HG02798 (cell line): ENCODE data around the gene CLINT1.
"Not testable (repeated sequence)": the region's sequence is repeated elsewhere in the genome, so short reads cannot be mapped to it uniquely, and the experiment has no call there.

Experiments used
- ATAC-seq: cut with Tn5 transposase; IDR thresholded peaks from one replicate; pipeline ENCODE4 v1.9.1; 2021; ENCODE audit warnings: mild to moderate bottlenecking; ENCODE audit not compliant: unreplicated experiment, poor library complexity

Gene CLINT1

DNA sequence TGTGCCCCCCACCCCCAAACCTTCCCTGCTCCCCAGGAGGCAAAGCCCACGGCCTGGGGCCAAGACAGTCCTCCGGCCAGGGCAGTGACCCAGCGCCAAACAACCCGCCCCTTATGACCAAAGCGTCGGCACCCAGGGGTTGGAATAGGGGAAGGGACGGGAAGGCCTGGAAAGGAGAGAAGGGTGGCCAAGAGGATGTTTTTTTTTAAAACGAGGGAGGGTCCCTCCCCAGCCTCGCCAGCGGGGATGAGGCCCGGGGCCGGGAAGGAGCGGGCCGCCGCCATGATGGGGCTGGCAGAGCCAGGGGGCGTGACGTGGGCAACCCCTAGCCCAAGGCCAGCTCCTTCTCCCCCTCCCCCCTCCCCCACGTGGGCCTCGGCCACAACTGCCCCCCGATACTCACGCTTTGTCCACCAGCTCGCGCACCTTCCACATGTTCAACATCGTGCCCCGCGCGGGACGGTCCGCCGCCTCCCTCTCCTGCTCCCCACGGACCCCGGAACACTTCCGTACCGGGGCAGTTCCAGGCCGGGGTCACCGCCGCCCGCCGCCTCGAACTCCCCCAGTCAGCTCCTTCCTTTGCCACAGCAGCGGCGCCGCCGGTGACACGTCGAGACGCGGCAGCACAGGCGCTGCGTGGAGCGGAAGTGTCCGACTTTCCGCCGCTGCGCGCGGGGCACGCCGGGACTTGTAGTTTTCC lies at the start of gene CLINT1:
Gene CLINT1, minus strand, starts transcription at position 619 of the 700 bp plus-strand sequence. Its CDS starts 175 bp downstream, at position 444.
- peak; percentile 64 for ATAC-seq

- no peak for ATAC-seq
These were observed 49.5 kb upstream of the CLINT1 start for GRCh38 chr5:157908459-157908858.

GRCh38 chr5:157907479-157907878 lies 48.5 kb upstream of the CLINT1 start:
- ATAC-seq, result no peak

- no peak for ATAC-seq
These were observed 44.1 kb upstream of the CLINT1 start for GRCh38 chr5:157903117-157903450.

DNA sequence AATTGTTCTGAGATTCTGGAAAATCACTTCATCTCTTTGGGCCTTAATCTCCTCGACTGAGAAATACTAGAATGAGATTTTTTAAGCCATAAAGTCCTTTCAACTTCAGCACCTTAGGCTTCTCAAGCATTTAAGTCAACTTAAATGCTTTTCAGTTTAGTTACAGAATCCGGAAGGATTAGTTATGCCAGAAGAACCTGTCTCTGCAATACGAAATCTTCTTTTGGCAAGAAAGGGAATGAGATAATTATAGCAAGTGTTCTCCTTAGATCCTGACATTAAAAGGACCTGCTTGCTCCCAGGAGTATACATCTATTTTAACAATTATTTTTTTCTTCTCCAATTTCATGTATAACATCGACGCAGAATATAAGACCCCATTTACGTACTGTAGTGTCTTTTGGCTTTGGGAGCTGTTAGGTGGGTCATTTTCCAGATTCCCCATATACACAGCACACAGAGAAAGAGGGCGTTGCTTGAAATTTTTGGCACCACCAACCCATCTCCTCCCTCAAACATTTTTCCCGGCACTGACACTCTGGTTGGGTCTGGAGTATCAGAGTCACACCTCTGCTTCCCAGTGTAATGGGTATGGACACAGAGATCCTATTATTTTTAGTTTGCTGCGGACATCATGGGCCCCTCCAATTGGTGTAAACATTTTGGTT lies 43.6 kb upstream of the CLINT1 start:
- no peak for ATAC-seq

DNA sequence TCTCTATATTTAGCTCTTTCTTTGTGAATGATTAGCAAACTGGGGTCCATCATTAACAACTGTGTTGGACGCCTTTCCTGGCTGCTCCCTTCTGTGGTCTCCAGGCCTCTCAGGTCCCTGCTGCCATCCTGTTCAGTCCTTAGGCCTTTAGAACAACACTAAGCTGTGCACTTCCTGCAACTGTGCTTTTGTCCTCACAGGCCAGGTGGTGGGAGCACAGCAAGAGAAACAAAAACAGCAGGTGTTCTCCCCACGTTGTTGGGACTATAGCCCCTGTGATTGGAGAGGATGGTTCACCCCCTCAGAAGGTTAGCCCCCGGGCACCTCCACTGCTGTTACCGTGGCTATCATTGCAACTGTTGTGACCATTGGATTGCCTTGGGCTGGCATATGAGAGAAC lies 41.7 kb upstream of the CLINT1 start:
- peak; percentile 47 for ATAC-seq

- ATAC-seq, result no peak
These were observed 34.7 kb upstream of the CLINT1 start for GRCh38 chr5:157893611-157894010.

DNA sequence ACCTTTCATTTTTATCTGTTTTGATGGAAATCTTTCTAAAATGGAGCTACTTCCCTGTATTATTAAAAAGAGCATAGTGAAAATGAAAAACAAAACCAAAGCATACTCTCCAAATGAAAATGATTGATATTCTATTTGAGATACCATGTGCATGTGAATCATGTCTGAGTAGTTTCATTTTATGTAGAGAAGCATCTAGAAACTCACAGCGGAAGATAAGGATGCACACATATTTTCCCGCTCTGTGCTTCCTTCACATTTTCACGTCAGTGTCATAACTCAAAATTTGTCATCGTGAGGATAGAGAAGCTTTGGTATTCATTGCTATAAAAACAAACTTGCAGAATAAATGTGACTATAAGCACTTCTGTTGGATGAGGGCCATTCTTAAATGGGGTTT lies 34.0 kb upstream of the CLINT1 start:
- no peak for ATAC-seq

- ATAC-seq, result no peak
These were observed 32.1 kb upstream of the CLINT1 start for GRCh38 chr5:157890836-157891597.

DNA sequence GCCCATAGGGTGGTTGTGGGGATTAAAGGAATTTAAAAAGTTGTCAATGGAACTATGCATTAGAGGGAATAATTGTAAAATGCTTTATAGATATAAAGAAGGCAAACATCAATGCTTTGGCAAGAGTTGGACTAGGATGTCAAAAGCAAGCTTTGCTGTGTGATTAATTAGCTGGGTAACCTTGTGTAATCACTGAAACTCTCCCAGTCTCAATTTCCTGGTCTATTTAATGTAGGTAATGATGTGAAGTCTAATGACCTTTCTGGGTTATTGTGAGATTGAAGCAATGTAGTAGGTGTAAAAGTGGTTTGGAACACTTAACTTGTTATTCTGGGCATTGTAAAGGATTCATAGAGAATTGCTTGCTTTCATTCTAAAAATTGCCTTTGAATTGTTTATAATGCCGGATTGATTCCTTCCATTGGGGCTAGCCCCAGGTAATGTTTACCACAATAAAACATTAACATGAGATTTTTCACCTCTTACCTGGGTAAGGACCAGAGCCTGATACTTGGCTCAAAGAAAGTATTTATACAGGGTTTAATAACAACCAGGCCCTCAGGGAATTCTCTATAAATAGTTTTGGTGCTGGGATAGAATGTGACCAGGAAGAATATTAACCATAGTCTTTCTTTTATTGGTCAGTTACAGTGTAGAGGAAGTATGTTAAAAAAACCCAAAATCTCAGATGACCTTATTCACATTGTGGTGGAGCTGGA lies 30.0 kb upstream of the CLINT1 start:
- no peak for ATAC-seq

DNA sequence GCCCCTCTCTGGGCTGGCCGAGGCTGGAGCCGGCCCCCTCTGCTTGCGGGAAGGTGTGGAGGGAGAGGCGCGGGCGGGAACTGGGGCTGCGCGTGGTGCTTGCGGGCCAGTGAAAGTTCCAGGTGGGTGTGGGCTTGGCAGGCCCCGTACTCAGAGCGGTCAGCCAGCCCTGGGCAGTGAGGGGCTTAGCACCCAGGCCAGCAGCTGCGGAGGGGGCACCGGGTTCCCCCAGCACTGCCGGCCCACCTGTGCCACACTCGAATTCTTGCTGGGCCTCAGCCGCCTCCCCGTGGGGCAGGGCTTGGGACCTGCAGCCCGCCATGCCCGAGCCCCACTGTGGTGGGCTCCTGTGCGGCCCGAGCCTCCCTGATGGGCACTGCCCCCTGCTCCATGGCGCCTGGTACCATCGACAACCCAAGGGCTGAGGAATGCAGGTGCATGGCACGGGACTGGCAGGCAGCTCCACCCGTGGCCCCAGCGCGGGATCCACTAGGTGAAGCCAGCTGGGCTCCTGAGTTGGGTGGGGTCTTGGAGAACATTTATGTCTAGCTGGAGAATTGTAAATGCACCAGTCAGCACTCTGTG lies 27.9 kb upstream of the CLINT1 start:
- no peak for ATAC-seq

DNA sequence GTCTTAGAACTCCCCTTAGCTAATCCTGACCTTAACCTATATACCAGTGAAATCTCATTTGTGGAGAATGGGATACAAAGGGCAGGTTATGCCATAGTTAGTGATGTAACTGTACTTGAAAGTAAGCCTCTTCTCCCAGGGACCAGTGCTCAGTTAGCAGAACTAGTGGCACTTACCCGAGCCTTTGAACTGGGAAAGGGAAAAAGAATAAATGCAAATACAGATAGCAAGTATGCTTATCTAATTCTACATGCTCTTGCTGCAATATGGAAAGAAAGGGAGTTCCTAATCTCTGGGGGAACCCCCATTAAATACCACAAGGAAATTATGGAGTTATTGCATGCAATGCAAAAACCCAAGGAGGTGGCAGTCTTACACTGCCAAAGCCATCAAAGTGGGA lies 26.1 kb upstream of the CLINT1 start:
- ATAC-seq, result not testable (repeated sequence)

GRCh38 chr5:157881498-157881897 lies 22.6 kb upstream of the CLINT1 start:
- ATAC-seq, result not testable (repeated sequence)

DNA sequence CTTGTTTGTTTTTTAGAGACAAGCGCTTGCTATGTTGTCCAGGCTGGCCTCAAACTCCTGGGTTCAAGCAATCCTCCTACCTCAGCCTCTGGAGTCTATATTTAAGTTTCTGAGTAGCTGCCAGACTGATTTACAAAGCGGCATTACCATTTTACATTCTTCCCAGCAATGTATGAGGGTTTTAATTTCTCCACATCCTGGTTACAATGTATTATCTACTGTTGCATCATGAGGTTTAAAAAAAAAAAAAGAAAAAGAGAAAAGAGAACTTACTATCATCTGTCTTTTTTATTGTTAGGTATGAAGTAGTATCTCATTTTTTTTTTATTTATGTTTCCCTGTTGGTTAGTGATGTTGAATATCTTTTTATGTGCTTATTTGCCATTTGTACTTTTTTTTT lies 18.9 kb upstream of the CLINT1 start:
- ATAC-seq, result no peak

DNA sequence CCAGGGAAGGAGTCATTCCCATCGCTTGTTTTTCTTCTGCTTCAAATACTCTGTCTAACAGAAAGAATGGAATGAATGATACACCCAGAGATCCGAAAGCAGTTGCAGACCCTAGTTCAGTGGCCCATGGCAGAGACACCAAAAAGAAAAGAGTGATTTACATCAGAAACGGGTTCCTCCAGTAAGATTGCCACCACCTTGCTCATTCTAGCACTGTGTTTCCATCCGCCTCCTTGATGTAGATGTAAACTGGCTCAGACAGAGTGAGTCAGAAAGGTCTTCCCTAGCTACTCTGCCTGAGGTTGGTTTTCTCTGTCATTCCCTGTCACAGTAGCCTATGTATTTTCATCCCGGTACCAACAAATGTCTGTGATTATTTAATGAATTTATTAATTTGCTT lies 15.9 kb upstream of the CLINT1 start:
- ATAC-seq, result no peak

DNA sequence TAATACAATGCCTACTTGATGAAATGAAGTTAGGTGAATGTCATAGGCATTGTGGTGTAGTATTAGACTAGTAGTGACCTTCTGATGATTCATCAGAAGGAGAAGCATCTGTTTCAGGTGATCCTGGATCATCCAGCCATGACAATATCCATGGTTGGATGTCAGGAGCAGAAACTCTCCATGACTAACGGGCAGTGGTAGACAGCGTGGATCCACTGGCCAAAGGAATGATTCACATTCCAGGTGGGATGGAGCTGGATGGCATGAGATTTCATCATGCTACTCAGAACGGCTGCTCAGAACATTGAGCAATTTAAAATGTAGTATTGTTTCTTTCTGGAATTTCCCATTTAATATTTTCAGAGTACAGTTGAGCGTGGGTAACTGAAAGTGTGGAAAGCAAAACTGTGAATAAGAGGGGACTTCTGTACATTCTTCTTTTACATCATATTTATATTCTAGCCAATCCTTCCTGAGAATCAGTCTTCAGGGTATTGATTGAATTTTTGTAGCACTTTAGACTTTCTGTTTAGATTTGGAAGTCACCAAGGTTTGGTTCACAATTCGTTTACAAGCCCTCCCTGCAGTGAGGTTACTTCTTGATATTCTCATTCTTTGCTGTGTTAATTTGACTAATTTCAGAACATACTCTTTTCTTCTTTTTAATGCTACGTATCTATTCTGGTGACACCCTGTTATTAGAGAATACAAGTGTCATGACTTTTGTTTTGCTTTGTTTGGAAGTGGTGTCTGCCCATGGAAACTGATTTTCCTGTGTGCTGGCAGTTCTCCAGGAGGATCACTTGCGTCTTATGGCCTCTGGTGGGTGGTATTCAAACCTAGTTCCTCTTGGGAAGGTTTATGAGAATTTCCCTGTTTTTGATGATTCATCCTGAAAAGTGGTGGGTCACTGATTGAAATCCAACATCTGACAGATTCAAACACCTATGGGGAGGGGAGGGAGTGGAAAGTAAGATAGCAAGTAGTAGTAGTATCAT lies 12.2 kb upstream of the CLINT1 start:
- ATAC-seq, result no peak

DNA sequence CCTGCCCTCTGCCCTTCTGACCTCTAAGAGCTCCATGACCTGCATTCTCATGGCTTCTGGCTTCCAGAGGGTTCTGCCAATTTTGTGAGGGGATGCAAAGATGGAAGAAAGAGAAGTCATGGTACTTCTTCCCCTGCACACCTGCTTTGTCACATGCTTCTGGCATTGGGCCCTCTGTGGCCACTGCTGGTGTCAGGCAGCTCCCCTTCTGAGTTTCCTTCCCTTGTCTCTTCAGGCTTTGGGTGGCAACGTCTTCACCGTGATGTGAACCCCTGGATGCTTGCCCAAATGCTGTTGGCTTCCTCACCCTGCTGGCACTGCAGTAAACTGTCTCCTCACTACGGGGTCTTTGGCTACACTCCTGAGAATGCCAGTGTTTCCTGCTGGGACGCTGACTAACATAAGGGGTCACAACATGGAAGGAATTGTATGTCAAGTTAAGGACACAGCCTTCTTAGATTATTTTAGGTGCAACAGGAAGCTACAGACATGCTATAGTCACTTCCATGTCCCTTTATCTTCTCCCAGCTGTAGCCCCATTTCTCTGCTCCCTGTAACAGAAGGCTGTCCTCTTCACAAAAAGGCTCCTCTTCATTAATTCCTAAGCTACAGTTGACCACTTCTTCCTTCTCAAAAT lies 8.9 kb upstream of the CLINT1 start:
- ATAC-seq, result no peak

- no peak for ATAC-seq
These were observed 7.6 kb upstream of the CLINT1 start for GRCh38 chr5:157866536-157866935.

DNA sequence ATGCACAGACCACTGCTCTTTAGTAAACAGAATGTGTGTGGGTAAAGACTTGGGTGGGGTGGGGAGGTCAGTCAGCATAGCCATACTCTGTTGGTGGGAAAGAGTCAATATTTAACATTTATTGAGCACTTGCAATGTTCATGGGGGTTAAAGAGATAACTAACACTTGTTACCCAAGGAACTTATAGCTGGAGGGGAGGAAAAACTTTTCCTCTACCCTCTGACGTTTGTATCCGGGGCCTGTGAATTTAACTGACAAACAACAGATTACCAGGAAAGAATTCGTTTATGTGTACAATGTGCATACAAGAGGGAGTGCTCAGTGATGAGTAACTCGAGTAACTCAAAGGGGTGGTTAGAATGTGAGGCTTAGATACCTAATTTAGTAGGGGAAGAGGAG lies 6.8 kb upstream of the CLINT1 start:
- ATAC-seq, result no peak
